Esophagus muscularis mucosa (tissue), 4 donors: Measurements from ENCODE around the gene ACOXL. TPM values are rescaled to one million over a fixed set of nuclear protein-coding genes. Genes with fewer than 3 reads are reported as not detected.
A peak's percentile ranks its signal among the peaks of the same experiment; 100 is the strongest.

Experiments
- DNase-seq: peaks from one replicate; pipeline ENCODE4 v3.0.0-alpha.2; 2017; ENCODE audit errors: extremely low spot score
- H3K27ac ChIP-seq, 4 donors: fragments of 200-600 bp; sonication (generic); replicated peaks in 1 of 4; 1 replicate in 3 of 4; 2 replicates in 1 of 4; pipeline ENCODE4 v1.5.1; 2016 to 2019; ENCODE audit warnings: mild to moderate bottlenecking in 1 of 4
- H3K27me3 ChIP-seq, 4 donors: fragments of 200-600 bp; sonication (generic); one replicate each; pipeline versions ENCODE4 v1.5.1 to v1.6.0; 2016 to 2019
- H3K36me3 ChIP-seq, 4 donors: fragments of 200-600 bp; sonication (generic); one replicate each; pipeline ENCODE4 v1.5.1; 2016 to 2019
- H3K4me1 ChIP-seq, 4 donors: fragments of 200-600 bp; sonication (generic); one replicate each; pipeline ENCODE4 v1.5.1; 2016 to 2019
- H3K4me3 ChIP-seq, 4 donors: fragments of 200-600 bp; sonication (generic); 1 replicate in 2 of 4; 2 replicates in 2 of 4; pipeline ENCODE4 v1.5.1; 2016 to 2019; ENCODE audit warnings: mild to moderate bottlenecking in 4 of 4, moderate library complexity in 1 of 4
- H3K9me3 ChIP-seq, 4 donors: fragments of 200-600 bp; sonication (generic); 1 replicate in 3 of 4; 2 replicates in 1 of 4; pipeline ENCODE4 v1.5.1; 2016 to 2019
- EP300 ChIP-seq: sonication (generic); formaldehyde crosslinking; IDR thresholded peaks from one replicate; pipeline ENCODE4 v1.6.1; 2017; ENCODE audit warnings: antibody characterized with exemption
- POLR2A ChIP-seq: fragments of 450-650 bp; IDR thresholded peaks from one replicate; pipeline ENCODE4 v1.6.1; 2017; ENCODE audit warnings: antibody characterized with exemption, moderate library complexity, mild to moderate bottlenecking, low read depth
- POLR2AphosphoS5 ChIP-seq, 2 donors: sonication (generic); formaldehyde crosslinking; IDR thresholded peaks; one replicate each; pipeline ENCODE4 v1.6.1; 2017; ENCODE audit warnings: antibody characterized with exemption in 2 of 2
- WGBS: methylation state at CpG from one replicate; pipeline ENCODE4 v1.1.5; 2018; 5-methylcytosine and 5-hydroxymethylcytosine counted together
- intact Hi-C: fragments of 100-400 bp; cut with DNase I; formaldehyde crosslinking; loops from one replicate; pipeline ENCODE4 v1.15.1; 2023
- total RNA-seq, 4 donors: library from RNA; depleted of rRNA; stranded (reverse); fragments of >200 nt; gene quantifications; one replicate each; pipeline versions ENCODE4 v1.1.0 to v1.2.1, GENCODE V29; 2016
- TF ChIP-seq, protein P1 (sequence below), 3 experiments: fragments of 200-600 bp in 2 of 3; fragments of 450-650 bp in 1 of 3; sonication (generic) in 2 of 3; IDR thresholded peaks; one replicate each; pipeline ENCODE4 v1.5.1; 2017 to 2019; ENCODE audit warnings: antibody characterized with exemption in 3 of 3, mild to moderate bottlenecking in 2 of 3, moderate library complexity in 1 of 3

The ACOXL gene
- total RNA-seq, 4 donors from 2014 or later: not detected

DNA sequence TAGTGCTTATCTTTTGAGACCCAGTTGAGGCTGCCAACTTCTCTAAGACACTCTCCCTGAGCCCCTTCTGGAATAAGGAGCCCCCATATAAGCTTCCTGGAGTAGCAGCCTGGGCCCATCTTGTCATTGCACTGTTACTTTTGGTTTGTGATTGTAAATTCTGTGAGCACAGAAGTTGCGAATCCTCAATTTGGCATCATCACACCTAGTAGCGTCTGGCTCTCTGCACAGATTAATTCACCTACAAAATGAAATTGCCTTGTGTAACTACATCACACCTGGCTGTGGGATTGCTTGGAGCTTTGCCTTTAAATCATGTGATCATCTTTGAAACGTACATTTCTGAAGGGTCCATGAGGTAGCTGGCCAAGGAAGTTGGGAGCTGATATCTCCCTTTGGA is 195.2 kb downstream of the ACOXL start:
- intact Hi-C loops: no loop called here

DNA sequence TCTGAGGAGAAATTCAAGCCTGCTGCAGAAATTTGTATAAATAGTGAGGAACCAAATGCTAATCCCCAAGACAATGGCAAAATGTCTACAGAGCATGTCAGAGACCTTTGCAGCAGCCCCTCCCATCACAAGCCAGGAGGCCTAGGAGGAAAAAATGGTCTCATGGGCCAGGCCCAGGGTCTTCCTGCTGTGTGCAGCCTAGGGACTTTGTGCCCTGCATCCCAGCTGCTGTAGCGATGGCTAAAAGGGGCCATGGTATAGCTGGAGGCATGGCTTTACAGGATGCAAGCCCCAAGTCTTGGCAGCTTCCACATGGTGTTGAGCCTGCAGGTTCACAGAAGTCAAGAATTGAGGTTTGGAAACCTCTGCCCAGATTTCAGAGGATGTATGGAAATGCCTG is 197.2 kb downstream of the ACOXL start:
- 73% methylated on average over 1 of the region's 1 CpG for WGBS
- intact Hi-C loops: no loop called here
- Histone ChIP-seq H3K36me3 (no peaks in the 10 kb centered on the region), H3K9me3 (peaks cover 0 to 7% (median 0%) of the 10 kb centered on the region in 4 donors), H3K27me3 (no peaks in the 10 kb centered on the region), H3K4me1 (peaks cover 0 to 7% (median 0%) of the 10 kb centered on the region in 4 donors), H3K27ac (no peak overlapping the region), H3K4me3 (no peak overlapping the region)
- TF ChIP-seq EP300: no peak
- no peak for TF ChIP-seq POLR2AphosphoS5 (IDR thresholded peaks at IDR 0.05)
- TF ChIP-seq, protein P1, sequence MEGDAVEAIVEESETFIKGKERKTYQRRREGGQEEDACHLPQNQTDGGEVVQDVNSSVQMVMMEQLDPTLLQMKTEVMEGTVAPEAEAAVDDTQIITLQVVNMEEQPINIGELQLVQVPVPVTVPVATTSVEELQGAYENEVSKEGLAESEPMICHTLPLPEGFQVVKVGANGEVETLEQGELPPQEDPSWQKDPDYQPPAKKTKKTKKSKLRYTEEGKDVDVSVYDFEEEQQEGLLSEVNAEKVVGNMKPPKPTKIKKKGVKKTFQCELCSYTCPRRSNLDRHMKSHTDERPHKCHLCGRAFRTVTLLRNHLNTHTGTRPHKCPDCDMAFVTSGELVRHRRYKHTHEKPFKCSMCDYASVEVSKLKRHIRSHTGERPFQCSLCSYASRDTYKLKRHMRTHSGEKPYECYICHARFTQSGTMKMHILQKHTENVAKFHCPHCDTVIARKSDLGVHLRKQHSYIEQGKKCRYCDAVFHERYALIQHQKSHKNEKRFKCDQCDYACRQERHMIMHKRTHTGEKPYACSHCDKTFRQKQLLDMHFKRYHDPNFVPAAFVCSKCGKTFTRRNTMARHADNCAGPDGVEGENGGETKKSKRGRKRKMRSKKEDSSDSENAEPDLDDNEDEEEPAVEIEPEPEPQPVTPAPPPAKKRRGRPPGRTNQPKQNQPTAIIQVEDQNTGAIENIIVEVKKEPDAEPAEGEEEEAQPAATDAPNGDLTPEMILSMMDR (IDR thresholded peaks at IDR 0.05): no peak
- no peak for TF ChIP-seq POLR2A
- no peak for DNase-seq

More for the DNA sequence above, 195.2 kb downstream of the ACOXL start:
- peaks cover 0 to 7% (median 0%) of the 10 kb centered on the region in 4 donors for H3K4me1 ChIP-seq
- no peak overlapping the region for H3K4me3 ChIP-seq
- WGBS: 92% methylated on average over 3 of the region's 3 CpGs
- H3K27ac ChIP-seq: no peak overlapping the region
- no peaks in the 10 kb centered on the region for H3K27me3 ChIP-seq
- peaks cover 0 to 7% (median 0%) of the 10 kb centered on the region in 4 donors for H3K9me3 ChIP-seq
- no peak for DNase-seq
- H3K36me3 ChIP-seq: no peaks in the 10 kb centered on the region
- no peak for TF ChIP-seq POLR2AphosphoS5 (IDR thresholded peaks at IDR 0.05)
- TF ChIP-seq POLR2A: no peak
- TF ChIP-seq EP300: no peak
- TF ChIP-seq, protein P1 (IDR thresholded peaks at IDR 0.05): no peak

DNA sequence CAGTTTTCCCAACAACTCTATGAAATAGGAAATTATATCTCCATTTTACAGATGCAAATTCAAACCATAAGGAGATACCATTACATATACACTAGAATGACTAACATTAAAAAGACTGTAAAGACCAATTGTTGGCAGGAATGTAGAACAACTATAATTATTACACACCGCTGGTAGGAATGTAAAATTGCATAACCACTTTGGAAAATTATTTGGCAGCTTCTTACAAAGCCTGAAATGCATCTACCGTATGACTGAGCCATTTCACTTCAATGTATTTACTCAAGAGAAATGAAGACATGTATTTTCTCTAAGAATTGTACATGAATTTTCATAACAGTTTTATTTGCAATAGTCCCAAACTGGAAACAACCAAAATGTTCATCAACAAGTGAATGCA is 199.3 kb downstream of the ACOXL start:
- intact Hi-C loops: no loop called here
- TF ChIP-seq, protein P1 (IDR thresholded peaks at IDR 0.05): peak in 1 of 3 experiments; percentile 20
- TF ChIP-seq EP300: no peak
- WGBS: 28% methylated on average over 2 of the region's 2 CpGs
- Histone ChIP-seq H3K27ac (no peak overlapping the region), H3K9me3 (peaks cover 0 to 7% (median 0%) of the 10 kb centered on the region in 4 donors), H3K4me1 (peaks cover 0 to 7% (median 0%) of the 10 kb centered on the region in 4 donors), H3K27me3 (no peaks in the 10 kb centered on the region), H3K4me3 (no peak overlapping the region), H3K36me3 (no peaks in the 10 kb centered on the region)
- DNase-seq: no peak

DNA sequence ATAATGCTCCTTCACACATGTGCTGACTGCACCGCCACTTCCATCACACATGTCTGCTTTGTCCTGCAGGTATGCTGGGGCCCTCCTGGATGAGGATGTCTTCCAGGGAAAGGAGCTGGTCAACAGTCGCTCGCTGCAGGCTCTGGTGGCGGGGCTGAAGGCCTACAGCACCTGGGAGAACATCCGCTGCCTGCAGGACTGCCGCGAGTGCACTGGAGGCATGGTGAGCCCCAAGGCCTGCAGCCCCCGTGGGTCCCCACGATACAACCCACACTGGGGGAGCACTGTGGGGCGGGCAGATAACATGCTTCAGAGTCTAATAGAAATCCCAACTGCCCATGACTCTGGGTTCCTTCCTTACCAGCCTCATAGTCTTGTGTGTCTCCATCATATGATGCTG is 201.0 kb downstream of the ACOXL start:
- Histone ChIP-seq H3K9me3 (peaks cover 0 to 7% (median 0%) of the 10 kb centered on the region in 4 donors), H3K27me3 (no peaks in the 10 kb centered on the region), H3K36me3 (no peaks in the 10 kb centered on the region), H3K4me3 (no peak overlapping the region), H3K27ac (no peak overlapping the region), H3K4me1 (peaks cover 0 to 7% (median 0%) of the 10 kb centered on the region in 4 donors)
- WGBS: 88% methylated on average over 6 of the region's 10 CpGs
- intact Hi-C loops: no loop called here
- no peak for TF ChIP-seq POLR2A
- TF ChIP-seq, protein P1 (IDR thresholded peaks at IDR 0.05): no peak
- TF ChIP-seq EP300: no peak
- no peak for TF ChIP-seq POLR2AphosphoS5 (IDR thresholded peaks at IDR 0.05)
- DNase-seq: peak; percentile 60

DNA sequence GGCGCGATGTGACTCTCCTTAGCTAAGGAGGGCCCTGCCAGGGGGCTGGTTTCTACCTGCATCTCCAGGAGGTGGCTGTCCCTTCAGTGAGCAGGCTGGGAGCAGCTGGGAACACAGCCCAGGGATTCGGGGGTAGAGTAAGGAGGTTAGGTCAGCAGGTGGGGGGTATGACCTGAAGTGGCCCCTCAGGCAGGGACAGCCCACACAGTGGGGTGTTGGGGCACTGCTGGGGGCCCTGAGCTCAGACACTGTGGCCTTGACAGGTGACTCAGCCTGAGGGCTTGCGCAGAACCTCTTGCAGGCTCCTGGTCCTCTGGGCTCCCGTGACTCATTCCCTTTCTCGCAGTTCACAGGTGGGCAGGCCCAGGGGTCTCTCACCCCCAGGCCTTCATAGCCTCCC is 202.6 kb downstream of the ACOXL start:
- TF ChIP-seq, protein P1 (IDR thresholded peaks at IDR 0.05): no peak
- TF ChIP-seq POLR2AphosphoS5 (IDR thresholded peaks at IDR 0.05) (no peak), POLR2A (no peak), EP300 (no peak)
- intact Hi-C loops: no loop called here
- WGBS: 88% methylated on average over 4 of the region's 6 CpGs
- peak; percentile 70 for DNase-seq
- H3K4me3 ChIP-seq: no peak overlapping the region
- no peaks in the 10 kb centered on the region for H3K9me3 ChIP-seq
- H3K4me1 ChIP-seq: peaks cover 0 to 7% (median 0%) of the 10 kb centered on the region in 4 donors
- no peaks in the 10 kb centered on the region for H3K27me3 ChIP-seq
- H3K27ac ChIP-seq: no peak overlapping the region
- H3K36me3 ChIP-seq: no peaks in the 10 kb centered on the region
